ENCODE data around the gene KRTAP3-3.

- TF ChIP-seq, protein P1, sequence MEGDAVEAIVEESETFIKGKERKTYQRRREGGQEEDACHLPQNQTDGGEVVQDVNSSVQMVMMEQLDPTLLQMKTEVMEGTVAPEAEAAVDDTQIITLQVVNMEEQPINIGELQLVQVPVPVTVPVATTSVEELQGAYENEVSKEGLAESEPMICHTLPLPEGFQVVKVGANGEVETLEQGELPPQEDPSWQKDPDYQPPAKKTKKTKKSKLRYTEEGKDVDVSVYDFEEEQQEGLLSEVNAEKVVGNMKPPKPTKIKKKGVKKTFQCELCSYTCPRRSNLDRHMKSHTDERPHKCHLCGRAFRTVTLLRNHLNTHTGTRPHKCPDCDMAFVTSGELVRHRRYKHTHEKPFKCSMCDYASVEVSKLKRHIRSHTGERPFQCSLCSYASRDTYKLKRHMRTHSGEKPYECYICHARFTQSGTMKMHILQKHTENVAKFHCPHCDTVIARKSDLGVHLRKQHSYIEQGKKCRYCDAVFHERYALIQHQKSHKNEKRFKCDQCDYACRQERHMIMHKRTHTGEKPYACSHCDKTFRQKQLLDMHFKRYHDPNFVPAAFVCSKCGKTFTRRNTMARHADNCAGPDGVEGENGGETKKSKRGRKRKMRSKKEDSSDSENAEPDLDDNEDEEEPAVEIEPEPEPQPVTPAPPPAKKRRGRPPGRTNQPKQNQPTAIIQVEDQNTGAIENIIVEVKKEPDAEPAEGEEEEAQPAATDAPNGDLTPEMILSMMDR (conservative IDR thresholded peaks at IDR 0.05; ENCODE audit: low read depth, low read length): no peak
- no peak for TF ChIP-seq EZH2 (IDR thresholded peaks at IDR 0.05; ENCODE audit: borderline replicate concordance, low read depth, low read length, poor library complexity, severe bottlenecking)
Measured at GRCh38 chr17:41037853-41038350, 43.9 kb upstream of the KRTAP3-3 start.
